H1 (cell line): ENCODE results near the gene C9orf50. TPM values are rescaled to one million over a fixed set of nuclear protein-coding genes. Genes with fewer than 3 reads are reported as not detected.

Experiments used
- ATF2 ChIP-seq: IDR thresholded peaks from 2 replicates; pipeline ENCODE4 v1.6.1; 2012; ENCODE audit warnings: low read length, inconsistent platforms
- CBX8 ChIP-seq: fragments of 300-800, 300-1000 bp; sonication (generic); IDR thresholded peaks from 2 replicates; pipeline ENCODE4 v1.7.1; 2016; ENCODE audit warnings: low read depth, low read length, borderline replicate concordance
- CHD1 ChIP-seq: IDR thresholded peaks from 2 replicates; pipeline ENCODE4 v1.6.1; 2012; ENCODE audit warnings: low read depth, low read length, improper control_type of control experiment
- EZH2 ChIP-seq: fragments of 200-600 bp; sonication (generic); IDR thresholded peaks from 2 replicates; pipeline ENCODE4 v1.7.1; 2012; ENCODE audit warnings: low read depth, mild to moderate bottlenecking, moderate library complexity, low read length, inconsistent platforms; ENCODE audit not compliant: severe bottlenecking
- NRF1 ChIP-seq: IDR thresholded peaks from 2 replicates; pipeline ENCODE4 v1.6.1; 2011; ENCODE audit warnings: mild to moderate bottlenecking, low read depth, low read length, improper control_type of control experiment
- RAD21 ChIP-seq, 2 experiments: IDR thresholded peaks in 1 of 2; conservative IDR thresholded peaks in 1 of 2; 2 replicates each; pipeline ENCODE4 v1.6.1; 2011; ENCODE audit warnings: low read depth in 2 of 2, low read length in 2 of 2, improper control_type of control experiment in 1 of 2, inconsistent platforms in 1 of 2, mild to moderate bottlenecking in 1 of 2, moderate library complexity in 1 of 2
- RBBP5 ChIP-seq: IDR thresholded peaks from 2 replicates; pipeline ENCODE4 v1.7.1; 2012; ENCODE audit warnings: low read depth, mild to moderate bottlenecking, inconsistent platforms, low read length, moderate library complexity, borderline replicate concordance
- polyA plus RNA-seq, 7 experiments: library from polyadenylated mRNA; depleted of rRNA in 3 of 7; stranded (reverse) in 5 of 7; unstranded in 2 of 7; fragments of >200 nt in 5 of 7; fragments of 200-250 nt in 2 of 7; gene quantifications; 1 replicate in 5 of 7; 2 replicates in 1 of 7; 4 replicates in 1 of 7; pipeline versions ENCODE4 v1.2.1 to v1.2.3, GENCODE V29; 2011 to 2013; ENCODE audit warnings: missing spikeins in 2 of 7, mixed read lengths in 2 of 7
- total RNA-seq: library from RNA; stranded (reverse); fragmentation: NEBNext Ultra II Directional; extraction: Animal tissue kit (Norgen Biotek cat#: 25700); gene quantifications from 2 replicates; pipeline ENCODE4 v1.2.1, GENCODE V29; 2021

C9orf50 gene
- total and polyA plus RNA-seq, 2 of the 8 experiments (the other 6 are each of a cell fraction or from before 2014, with no cell fraction given): not detected

GRCh38 chr9:129607027-129607387 lies 13.9 kb downstream of the C9orf50 start (continued):
- no peak for TF ChIP-seq ATF2
- TF ChIP-seq RBBP5: no peak
- TF ChIP-seq CHD1: no peak
- no peak; a peak in 1 of 4 replicates for TF ChIP-seq RAD21 (IDR thresholded peaks at IDR 0.05 in 1 of 2, conservative IDR thresholded peaks at IDR 0.05 in 1 of 2; ENCODE audit: low read depth in 2 of 2, low read length in 2 of 2)
- no peak for TF ChIP-seq EZH2
- TF ChIP-seq NRF1: no peak
- no peak for TF ChIP-seq CBX8
